Measurements from ENCODE around the gene SH3BP4.
"Not testable (repeated sequence)": the region's sequence is repeated elsewhere in the genome, so short reads cannot be mapped to it uniquely, and the experiment has no call there.

Gene SH3BP4

GRCh38 chr2:234999740-235000425 is 48.1 kb downstream of the SH3BP4 start:
- DNase-seq, result no peak

GRCh38 chr2:235000426-235001236 is 48.8 kb downstream of the SH3BP4 start:
- no peak for DNase-seq

- DNase-seq, result no peak
These were observed 49.7 kb downstream of the SH3BP4 start for GRCh38 chr2:235001237-235002133.

- no peak for DNase-seq
These were observed 50.6 kb downstream of the SH3BP4 start for GRCh38 chr2:235002198-235003095.

GRCh38 chr2:235003096-235003775 is 51.4 kb downstream of the SH3BP4 start:
- no peak for DNase-seq

GRCh38 chr2:235004329-235004903 is 52.6 kb downstream of the SH3BP4 start:
- DNase-seq, result no peak

- no peak for DNase-seq
These were observed 53.2 kb downstream of the SH3BP4 start for GRCh38 chr2:235005023-235005422.

- no peak for DNase-seq
These were observed 53.9 kb downstream of the SH3BP4 start for GRCh38 chr2:235005603-235006259.

GRCh38 chr2:235006461-235006860 is 54.6 kb downstream of the SH3BP4 start:
- DNase-seq, result no peak

- DNase-seq, result no peak
These were observed 55.2 kb downstream of the SH3BP4 start for GRCh38 chr2:235006986-235007385.

GRCh38 chr2:235007664-235008457 is 56.0 kb downstream of the SH3BP4 start:
- DNase-seq, result no peak

- DNase-seq, result no peak
These were observed 56.8 kb downstream of the SH3BP4 start for GRCh38 chr2:235008584-235009044.

- DNase-seq, result no peak
These were observed 57.3 kb downstream of the SH3BP4 start for GRCh38 chr2:235009081-235009480.

GRCh38 chr2:235010117-235010714 is 58.4 kb downstream of the SH3BP4 start:
- DNase-seq, result no peak

GRCh38 chr2:235011607-235011928 is 59.8 kb downstream of the SH3BP4 start:
- no peak for DNase-seq

- no peak for DNase-seq
These were observed 60.3 kb downstream of the SH3BP4 start for GRCh38 chr2:235011929-235012631.

GRCh38 chr2:235017441-235017840 is 65.6 kb downstream of the SH3BP4 start:
- DNase-seq, result no peak

GRCh38 chr2:235018838-235019237 is 67.0 kb downstream of the SH3BP4 start:
- DNase-seq, result no peak

- not testable (repeated sequence) for DNase-seq
These were observed 68.3 kb downstream of the SH3BP4 start for GRCh38 chr2:235020141-235020540.

All from CD4-positive, alpha-beta T cell treated with Interleukin-21 for 1 hour (primary cell).